ENCODE measurements around the gene NDUFS2.
A peak's percentile ranks its signal among the peaks of the same experiment; 100 is the strongest.

Gene NDUFS2

GRCh38 chr1:161201836-161202712, at the start of gene NDUFS2:
TSS of gene NDUFS2 (plus strand) at chr1:161202367. CDS start at chr1:161202386, 19 bp downstream.
- DNase-seq (ENCODE audit: low read depth in 2 of 2): peak; percentile 94 to 96

GRCh38 chr1:161153176-161153575, 49.0 kb upstream of the NDUFS2 start:
- no peak for DNase-seq (ENCODE audit: low read depth in 2 of 2)

- DNase-seq (ENCODE audit: low read depth in 2 of 2): peak; percentile 69 to 70
These were observed 48.4 kb upstream of the NDUFS2 start, which contains the start of gene UFC1 for GRCh38 chr1:161153682-161154337. TSS of gene UFC1 (plus strand) at chr1:161153978. CDS start at chr1:161153998, 20 bp downstream.

- DNase-seq (ENCODE audit: low read depth in 2 of 2): no peak
These were observed 44.3 kb upstream of the NDUFS2 start for GRCh38 chr1:161157867-161158266.

- no peak for DNase-seq (ENCODE audit: low read depth in 2 of 2)
These were observed 43.7 kb upstream of the NDUFS2 start for GRCh38 chr1:161158316-161159010.

- peak; percentile 84 to 89 for DNase-seq (ENCODE audit: low read depth in 2 of 2)
These were observed 42.9 kb upstream of the NDUFS2 start, which contains the start of gene USP21 for GRCh38 chr1:161159087-161159912. TSS of gene USP21 (plus strand) at chr1:161159500. CDS start at chr1:161160641, 1,141 bp downstream.

GRCh38 chr1:161159913-161160243, 42.3 kb upstream of the NDUFS2 start:
- DNase-seq (ENCODE audit: low read depth in 2 of 2): no peak

- no peak for DNase-seq (ENCODE audit: low read depth in 2 of 2)
These were observed 41.5 kb upstream of the NDUFS2 start for GRCh38 chr1:161160671-161161145.

- DNase-seq (ENCODE audit: low read depth in 2 of 2): no peak
These were observed 40.5 kb upstream of the NDUFS2 start for GRCh38 chr1:161161652-161162051.

- no peak for DNase-seq (ENCODE audit: low read depth in 2 of 2)
These were observed 40.1 kb upstream of the NDUFS2 start for GRCh38 chr1:161162052-161162451.

GRCh38 chr1:161162806-161163205, 39.4 kb upstream of the NDUFS2 start:
- DNase-seq (ENCODE audit: low read depth in 2 of 2): no peak

- no peak for DNase-seq (ENCODE audit: low read depth in 2 of 2)
These were observed 38.4 kb upstream of the NDUFS2 start for GRCh38 chr1:161163793-161164192.

- no peak for DNase-seq (ENCODE audit: low read depth in 2 of 2)
These were observed 37.1 kb upstream of the NDUFS2 start for GRCh38 chr1:161164901-161165610.

GRCh38 chr1:161165742-161166668, 36.2 kb upstream of the NDUFS2 start, which contains the start of gene PPOX:
TSS of gene PPOX (plus strand) at chr1:161166426. CDS start at chr1:161166848, 422 bp downstream.
- peak; percentile 85 to 88 for DNase-seq (ENCODE audit: low read depth in 2 of 2)

GRCh38 chr1:161166669-161167548, 35.3 kb upstream of the NDUFS2 start:
- no peak for DNase-seq (ENCODE audit: low read depth in 2 of 2)

- no peak for DNase-seq (ENCODE audit: low read depth in 2 of 2)
These were observed 33.3 kb upstream of the NDUFS2 start for GRCh38 chr1:161168906-161169305.

GRCh38 chr1:161171191-161171590, 31.0 kb upstream of the NDUFS2 start:
- DNase-seq (ENCODE audit: low read depth in 2 of 2): no peak

GRCh38 chr1:161171696-161172095, 30.5 kb upstream of the NDUFS2 start:
- DNase-seq (ENCODE audit: low read depth in 2 of 2): no peak
